LNCAP (cell line): ENCODE data around the gene IRF1.

ENCODE experiments used
- CTCF ChIP-seq: fragments of 450-650 bp; IDR thresholded peaks from 2 replicates; pipeline ENCODE4 v1.5.1; 2017; ENCODE audit warnings: mild to moderate bottlenecking

IRF1 gene

DNA sequence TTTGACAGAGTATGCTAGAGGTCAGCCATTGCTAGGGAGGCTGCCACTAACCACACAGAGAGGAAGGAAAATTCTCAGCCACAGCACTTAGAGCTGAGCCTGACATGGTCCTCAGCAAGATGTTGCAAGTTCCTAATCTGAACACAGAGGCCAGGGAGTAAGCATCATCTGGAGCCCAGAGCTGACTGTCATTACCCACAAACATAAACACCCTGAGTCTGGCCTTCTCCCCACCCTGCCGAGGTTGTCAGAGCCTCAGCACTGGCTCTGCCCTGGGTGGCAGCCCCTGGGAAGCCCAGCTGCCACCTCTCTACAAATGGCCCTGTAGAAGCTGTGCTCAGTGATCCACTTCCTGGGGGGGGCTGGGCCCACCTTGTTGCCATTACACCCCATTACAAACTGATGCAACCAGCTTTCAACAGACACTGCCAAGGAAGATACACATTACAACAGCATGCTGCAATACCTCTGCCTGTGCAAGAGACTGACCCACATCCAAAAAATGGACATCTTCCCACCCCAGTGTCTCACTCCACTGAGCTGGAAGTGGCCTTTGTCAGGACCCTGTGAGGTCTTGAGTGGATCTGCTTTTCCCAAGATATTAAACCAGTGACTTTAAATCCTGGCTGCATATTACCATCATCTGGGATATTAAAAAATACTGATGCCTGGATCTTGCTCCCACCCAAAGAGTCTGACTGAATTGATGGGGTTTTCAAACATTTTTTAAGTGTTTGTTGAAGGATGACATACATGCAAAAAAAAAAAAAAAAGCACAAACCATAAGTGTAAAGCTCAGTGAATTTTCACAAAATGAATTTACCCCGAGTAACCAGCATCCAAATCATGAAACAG lies 33.0 kb downstream of the IRF1 start:
- no peak for TF ChIP-seq CTCF

GRCh38 chr5:132456987-132457361 lies 33.6 kb downstream of the IRF1 start:
- no peak for TF ChIP-seq CTCF

GRCh38 chr5:132456296-132456986 lies 34.1 kb downstream of the IRF1 start:
- no peak for TF ChIP-seq CTCF

DNA sequence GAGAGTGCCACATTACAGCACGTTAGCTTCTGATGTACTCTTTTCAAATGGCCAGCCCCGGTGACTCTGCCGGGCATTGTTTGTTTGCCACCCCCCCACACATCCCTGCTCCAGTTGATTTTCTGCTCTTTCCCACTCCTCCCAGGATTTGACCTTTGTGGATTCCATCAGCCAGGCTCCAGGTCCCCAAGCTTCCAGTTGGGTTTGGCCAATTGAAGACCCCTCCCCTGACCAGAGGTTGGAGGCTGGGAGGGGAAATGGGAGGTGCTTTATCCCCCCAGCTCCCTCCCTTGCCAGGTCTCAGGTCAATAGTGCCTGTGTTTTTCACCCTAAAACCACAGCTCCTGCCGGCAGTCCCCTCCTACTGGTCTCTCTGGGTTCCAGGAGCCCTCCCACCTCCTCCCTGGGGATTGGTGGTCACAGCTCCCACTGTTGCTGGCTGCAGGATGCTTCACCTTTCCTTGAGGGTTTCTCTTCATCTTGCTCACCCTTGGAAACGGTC lies 34.9 kb downstream of the IRF1 start:
- TF ChIP-seq CTCF = no peak

- TF ChIP-seq CTCF = no peak
Observed at GRCh38 chr5:132454361-132454760, 36.2 kb downstream of the IRF1 start.

DNA sequence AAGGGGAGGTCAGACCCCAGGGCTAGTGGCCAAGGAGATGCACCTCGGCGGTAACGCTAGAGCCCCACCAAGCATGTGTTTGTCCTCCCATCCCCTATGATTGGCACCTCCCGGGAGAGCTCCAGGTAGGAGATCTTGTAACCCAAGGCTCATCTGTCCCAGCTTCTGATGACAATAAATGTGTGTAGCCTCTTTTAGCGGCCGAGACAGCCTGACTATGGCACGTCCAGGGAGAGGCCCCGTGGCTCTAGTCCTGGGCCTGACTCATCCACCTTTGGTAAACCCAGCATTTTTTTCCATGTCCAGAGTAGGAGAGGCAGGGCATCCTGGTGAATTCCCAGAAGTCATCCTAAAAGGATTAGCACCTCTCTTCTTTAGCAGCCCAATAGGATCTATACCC lies 39.2 kb downstream of the IRF1 start:
- no peak for TF ChIP-seq CTCF

- TF ChIP-seq CTCF = no peak
Observed at GRCh38 chr5:132449060-132449459, 41.5 kb downstream of the IRF1 start.
